ENCODE results near the gene CPT1B.

CPT1B gene

GRCh38 chr22:50577987-50578775, at the start of gene CPT1B:
Gene CPT1B (minus strand): TSS chr22:50578427. CDS start chr22:50577915, 512 bp downstream.
- Histone ChIP-seq H3K4me1 (ENCODE audit: control insufficient read depth, insufficient read depth, low read length) (peaks cover 3% of the 10 kb centered on the region; the same call in 1 of the 2 replicates), H3K9me3 (ENCODE audit: control insufficient read depth, insufficient read depth, low read depth, low read length) (no peaks in the 10 kb centered on the region), H3K36me3 (ENCODE audit: control insufficient read depth in 2 of 2, insufficient read depth in 1 of 2, low read length in 2 of 2) (peaks cover 39 to 77% of the 10 kb centered on the region in 2 experiments), H3K27ac (ENCODE audit: extremely low read depth, low read depth, low read length) (no peak within 1 kb of the TSS), H3K4me3 (ENCODE audit: low read depth, low read length) (no peak within 1 kb of the TSS)
- TF ChIP-seq ZFHX2 (tag by site-specific recombination; conservative IDR thresholded peaks at IDR 0.05), result peak; percentile 22; the same call in 1 of the 2 replicates
- TF ChIP-seq ZNF10 (tag by site-specific recombination; IDR thresholded peaks at IDR 0.05), result no peak
- TF ChIP-seq EGR2 (tag by site-specific recombination; IDR thresholded peaks at IDR 0.05; ENCODE audit: low read depth), result peak; percentile 48
- ChIA-PET CTCF (interaction anchor here (0.6 to 2.3 kb wide), 4 partner anchors 9 to 113 kb away, joined by 3 to 12 read pairs (median 4); partner anchors contain the start of gene SYCE3), POLR2A (interaction anchor here (0.9 to 1.6 kb wide), 4 partner anchors 9 to 53 kb away, joined by 3 to 9 read pairs (median 4); partner anchors contain the start of genes SCO2 and SYCE3)

DNA sequence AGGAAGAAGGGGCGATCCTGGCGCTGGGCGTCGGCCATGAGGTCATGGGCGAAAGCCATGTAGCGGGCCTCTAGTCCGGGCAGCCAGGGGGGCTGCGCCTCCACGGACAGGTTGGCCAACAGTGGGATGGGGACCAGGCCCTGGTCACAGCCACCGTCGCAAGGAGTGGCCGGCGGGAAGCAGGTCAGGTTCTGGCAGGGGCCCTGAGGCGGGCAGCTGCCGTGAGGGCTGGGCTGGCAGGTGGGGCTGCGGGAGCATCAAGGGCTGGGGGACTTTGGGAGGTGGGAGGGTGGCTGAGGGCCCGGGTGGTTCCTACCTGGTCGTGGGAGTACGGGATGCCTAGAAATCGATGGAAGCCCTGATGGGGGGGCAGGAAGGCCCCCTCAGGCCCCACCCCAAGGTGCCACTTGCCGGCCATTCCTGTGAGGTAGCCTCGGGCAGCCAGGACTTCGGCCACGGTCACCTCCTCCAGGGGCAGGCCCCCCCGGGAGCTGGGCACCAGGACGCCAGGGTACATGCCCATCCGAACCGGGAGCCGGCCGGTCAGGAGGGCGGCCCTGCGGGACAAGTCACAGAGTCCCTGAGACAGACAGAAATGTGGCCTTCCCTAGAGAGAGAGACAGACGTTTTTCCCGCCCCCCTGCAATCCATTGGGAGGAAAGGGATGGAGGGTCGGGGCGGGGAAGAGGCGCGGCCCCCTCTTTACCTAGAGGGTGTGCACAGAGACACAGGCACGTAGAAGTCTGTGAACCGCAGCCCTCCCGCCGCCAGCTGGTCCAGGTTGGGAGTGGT, 48.8 kb upstream of the CPT1B start:
- Histone ChIP-seq H3K27ac (ENCODE audit: extremely low read depth, low read depth, low read length) (peak overlapping the region; percentile 73; the same call in 1 of the 2 replicates), H3K36me3 (ENCODE audit: control insufficient read depth in 2 of 2, insufficient read depth in 1 of 2, low read length in 2 of 2) (peaks cover 0 to 11% of the 10 kb centered on the region in 2 experiments; a peak in 1 of 3 replicates), H3K9me3 (ENCODE audit: control insufficient read depth, insufficient read depth, low read depth, low read length) (no peaks in the 10 kb centered on the region), H3K4me3 (ENCODE audit: low read depth, low read length) (peak overlapping the region; percentile 71), H3K4me1 (ENCODE audit: control insufficient read depth, insufficient read depth, low read length) (no peaks in the 10 kb centered on the region; the same call in 1 of the 2 replicates)
- ChIA-PET CTCF (interaction anchor here (0.7 to 1.5 kb wide), 5 partner anchors 14 to 148 kb away, joined by 3 to 5 read pairs (median 3); no protein-coding TSS in a partner anchor), POLR2A (interaction anchor here (1.0 to 1.6 kb wide), 2 partner anchors 45 to 119 kb away, joined by 3 to 8 read pairs; partner anchors contain the start of genes LMF2 and NCAPH2)
- no peak for TF ChIP-seq ZNF76 (tag by site-specific recombination; IDR thresholded peaks at IDR 0.05; ENCODE audit: borderline replicate concordance, low read depth)
- no peak for TF ChIP-seq ZNF555 (tag by site-specific recombination; conservative IDR thresholded peaks at IDR 0.05)
- no peak for TF ChIP-seq ZNF600 (tag by site-specific recombination; IDR thresholded peaks at IDR 0.05)
- no peak for TF ChIP-seq ZNF280C (tag by site-specific recombination; IDR thresholded peaks at IDR 0.05)
- no peak for TF ChIP-seq ZFP3 (tag by site-specific recombination; IDR thresholded peaks at IDR 0.05; ENCODE audit: low read depth)
- no peak for TF ChIP-seq ZNF792 (tag by site-specific recombination; IDR thresholded peaks at IDR 0.05)
- peak; percentile 56; the same call in 1 of the 2 replicates for TF ChIP-seq PBX3 (CRISPR knock-in tag; IDR thresholded peaks at IDR 0.05)
- TF ChIP-seq MEIS1 (CRISPR knock-in tag; IDR thresholded peaks at IDR 0.05; ENCODE audit: borderline replicate concordance), result no peak
- TF ChIP-seq KLF16 (tag by site-specific recombination; IDR thresholded peaks at IDR 0.05), result no peak
- no peak for TF ChIP-seq ZNF521 (tag by site-specific recombination; IDR thresholded peaks at IDR 0.05)
- no peak for TF ChIP-seq ZNF169 (tag by site-specific recombination; IDR thresholded peaks at IDR 0.05)
- TF ChIP-seq ZNF416 (tag by site-specific recombination; IDR thresholded peaks at IDR 0.05), result no peak
- no peak for TF ChIP-seq WT1 (tag by site-specific recombination; IDR thresholded peaks at IDR 0.05)
- TF ChIP-seq ZNF473 (tag by site-specific recombination; IDR thresholded peaks at IDR 0.05), result no peak
- no peak for TF ChIP-seq ZNF23 (tag by site-specific recombination; IDR thresholded peaks at IDR 0.05; ENCODE audit: borderline replicate concordance)
- TF ChIP-seq ZNF621 (tag by site-specific recombination; IDR thresholded peaks at IDR 0.05), result no peak
- TF ChIP-seq ZNF624 (tag by site-specific recombination; IDR thresholded peaks at IDR 0.05), result no peak
- no peak for TF ChIP-seq ZNF335 (tag by site-specific recombination; conservative IDR thresholded peaks at IDR 0.05)
- no peak for TF ChIP-seq ZNF2 (tag by site-specific recombination; IDR thresholded peaks at IDR 0.05)
- TF ChIP-seq KLF1 (tag by site-specific recombination; IDR thresholded peaks at IDR 0.05), result peak; percentile 80
- TF ChIP-seq KLF8 (tag by site-specific recombination; IDR thresholded peaks at IDR 0.05), result no peak
- peak; percentile 66 for TF ChIP-seq SP2 (tag by site-specific recombination; IDR thresholded peaks at IDR 0.05)
- peak; percentile 50; the same call in 1 of the 2 replicates for TF ChIP-seq SP3 (tag by site-specific recombination; IDR thresholded peaks at IDR 0.05)
- TF ChIP-seq, protein P1, sequence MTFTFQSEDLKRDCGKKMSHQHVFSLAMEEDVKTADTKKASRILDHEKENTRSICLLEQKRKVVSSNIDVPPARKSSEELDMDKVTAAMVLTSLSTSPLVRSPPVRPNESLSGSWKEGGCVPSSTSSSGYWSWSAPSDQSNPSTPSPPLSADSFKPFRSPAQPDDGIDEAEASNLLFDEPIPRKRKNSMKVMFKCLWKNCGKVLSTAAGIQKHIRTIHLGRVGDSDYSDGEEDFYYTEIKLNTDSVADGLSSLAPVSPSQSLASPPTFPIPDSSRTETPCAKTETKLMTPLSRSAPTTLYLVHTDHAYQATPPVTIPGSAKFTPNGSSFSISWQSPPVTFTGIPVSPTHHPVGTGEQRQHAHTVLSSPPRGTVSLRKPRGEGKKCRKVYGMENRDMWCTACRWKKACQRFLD (tag by site-specific recombination; IDR thresholded peaks at IDR 0.05), result no peak
- 0 out of 2 replicates have a peak, but pooled peaks have one; percentile 43 for TF ChIP-seq ZBTB8A (tag by site-specific recombination; IDR thresholded peaks at IDR 0.05)
- peak; percentile 63; the same call in 1 of the 2 replicates for TF ChIP-seq GLIS2 (tag by site-specific recombination; IDR thresholded peaks at IDR 0.05)
- no peak for TF ChIP-seq ZNF302 (tag by site-specific recombination; IDR thresholded peaks at IDR 0.05; ENCODE audit: low read depth)
